ENCODE results near the gene CCDC3. TPM values are rescaled to one million over a fixed set of nuclear protein-coding genes. Genes with fewer than 3 reads are reported as not detected.
A peak's percentile ranks its signal among the peaks of the same experiment; 100 is the strongest.

Gene CCDC3
- polyA plus RNA-seq, 2 donors = 3.2 to 24.3 TPM

GRCh38 chr10:12958546-12959110, 42.9 kb downstream of the CCDC3 start:
- Histone ChIP-seq H3K4me3 (ENCODE audit: low read depth in 1 of 2, low read length in 2 of 2) (no peak overlapping the region), H3K4me1 (ENCODE audit: control insufficient read depth in 2 of 2, insufficient read depth in 2 of 2, low read length in 1 of 2) (peaks cover 0 to 6% of the 10 kb centered on the region in 2 donors), H3K27ac (ENCODE audit: low read depth in 2 of 2, low read length in 1 of 2) (peak overlapping the region in 1 of 2 donors; percentile 16), H3K36me3 (ENCODE audit: control insufficient read depth in 2 of 2, insufficient read depth in 2 of 2, low read length in 1 of 2) (no peaks in the 10 kb centered on the region), H3K9me3 (ENCODE audit: control insufficient read depth in 2 of 2, insufficient read depth in 1 of 2, low read depth in 1 of 2, low read length in 1 of 2) (no peaks in the 10 kb centered on the region), H3K27me3 (ENCODE audit: control insufficient read depth in 1 of 2, insufficient read depth in 2 of 2, low read length in 2 of 2) (no peaks in the 10 kb centered on the region)
- WGBS, 2 donors = 83 to 93% methylated on average over 5 of the region's 5 CpGs

GRCh38 chr10:12957081-12957480, 44.4 kb downstream of the CCDC3 start:
- Histone ChIP-seq H3K27ac (ENCODE audit: low read depth in 2 of 2, low read length in 1 of 2) (no peak overlapping the region), H3K36me3 (ENCODE audit: control insufficient read depth in 2 of 2, insufficient read depth in 2 of 2, low read length in 1 of 2) (no peaks in the 10 kb centered on the region)
- 85 to 90% methylated on average over 8 of the region's 8 CpGs for WGBS, 2 donors

GRCh38 chr10:12954866-12955265, 46.6 kb downstream of the CCDC3 start:
- H3K36me3 ChIP-seq (ENCODE audit: control insufficient read depth in 2 of 2, insufficient read depth in 2 of 2, low read length in 1 of 2) = no peaks in the 10 kb centered on the region
- H3K4me3 ChIP-seq (ENCODE audit: low read depth in 1 of 2, low read length in 2 of 2) = no peak overlapping the region
- no peak overlapping the region for H3K27ac ChIP-seq (ENCODE audit: low read depth in 2 of 2, low read length in 1 of 2)
- H3K27me3 ChIP-seq (ENCODE audit: control insufficient read depth in 1 of 2, insufficient read depth in 2 of 2, low read length in 2 of 2) = no peaks in the 10 kb centered on the region
- no peaks in the 10 kb centered on the region for H3K9me3 ChIP-seq (ENCODE audit: control insufficient read depth in 2 of 2, insufficient read depth in 1 of 2, low read depth in 1 of 2, low read length in 1 of 2)
- H3K4me1 ChIP-seq (ENCODE audit: control insufficient read depth in 2 of 2, insufficient read depth in 2 of 2, low read length in 1 of 2) = peaks cover 2% of the 10 kb centered on the region in 2 donors
- 0% methylated on average over 1 of the region's 1 CpG for WGBS, 2 donors

More at GRCh38 chr10:12957081-12957480, 44.4 kb downstream of the CCDC3 start:
- H3K9me3 ChIP-seq (ENCODE audit: control insufficient read depth in 2 of 2, insufficient read depth in 1 of 2, low read depth in 1 of 2, low read length in 1 of 2) = no peaks in the 10 kb centered on the region
- no peak overlapping the region for H3K4me3 ChIP-seq (ENCODE audit: low read depth in 1 of 2, low read length in 2 of 2)
- H3K4me1 ChIP-seq (ENCODE audit: control insufficient read depth in 2 of 2, insufficient read depth in 2 of 2, low read length in 1 of 2) = peaks cover 0 to 6% of the 10 kb centered on the region in 2 donors
- no peaks in the 10 kb centered on the region for H3K27me3 ChIP-seq (ENCODE audit: control insufficient read depth in 1 of 2, insufficient read depth in 2 of 2, low read length in 2 of 2)

GRCh38 chr10:12950583-12951128, 50.9 kb downstream of the CCDC3 start:
- no peaks in the 10 kb centered on the region for H3K9me3 ChIP-seq (ENCODE audit: control insufficient read depth in 2 of 2, insufficient read depth in 1 of 2, low read depth in 1 of 2, low read length in 1 of 2)
- H3K36me3 ChIP-seq (ENCODE audit: control insufficient read depth in 2 of 2, insufficient read depth in 2 of 2, low read length in 1 of 2) = no peaks in the 10 kb centered on the region
- peak overlapping the region; percentile 8 to 59 for H3K27ac ChIP-seq (ENCODE audit: low read depth in 2 of 2, low read length in 1 of 2)
- WGBS, 2 donors = 51 to 54% methylated on average over 5 of the region's 5 CpGs
- H3K4me3 ChIP-seq (ENCODE audit: low read depth in 1 of 2, low read length in 2 of 2) = no peak overlapping the region
- H3K4me1 ChIP-seq (ENCODE audit: control insufficient read depth in 2 of 2, insufficient read depth in 2 of 2, low read length in 1 of 2) = peaks cover 2 to 3% of the 10 kb centered on the region in 2 donors
- H3K27me3 ChIP-seq (ENCODE audit: control insufficient read depth in 1 of 2, insufficient read depth in 2 of 2, low read length in 2 of 2) = no peaks in the 10 kb centered on the region

- Histone ChIP-seq H3K9me3 (ENCODE audit: control insufficient read depth in 2 of 2, insufficient read depth in 1 of 2, low read depth in 1 of 2, low read length in 1 of 2) (no peaks in the 10 kb centered on the region), H3K27ac (ENCODE audit: low read depth in 2 of 2, low read length in 1 of 2) (no peak overlapping the region), H3K4me3 (ENCODE audit: low read depth in 1 of 2, low read length in 2 of 2) (no peak overlapping the region), H3K4me1 (ENCODE audit: control insufficient read depth in 2 of 2, insufficient read depth in 2 of 2, low read length in 1 of 2) (peaks cover 2 to 3% of the 10 kb centered on the region in 2 donors), H3K27me3 (ENCODE audit: control insufficient read depth in 1 of 2, insufficient read depth in 2 of 2, low read length in 2 of 2) (no peaks in the 10 kb centered on the region), H3K36me3 (ENCODE audit: control insufficient read depth in 2 of 2, insufficient read depth in 2 of 2, low read length in 1 of 2) (no peaks in the 10 kb centered on the region)
- 67 to 82% methylated on average over 4 of the region's 4 CpGs for WGBS, 2 donors
These were observed 52.3 kb downstream of the CCDC3 start for GRCh38 chr10:12949248-12949647.

- Histone ChIP-seq H3K4me3 (ENCODE audit: low read depth in 1 of 2, low read length in 2 of 2) (no peak overlapping the region), H3K36me3 (ENCODE audit: control insufficient read depth in 2 of 2, insufficient read depth in 2 of 2, low read length in 1 of 2) (no peaks in the 10 kb centered on the region), H3K4me1 (ENCODE audit: control insufficient read depth in 2 of 2, insufficient read depth in 2 of 2, low read length in 1 of 2) (peaks cover 2 to 3% of the 10 kb centered on the region in 2 donors), H3K27me3 (ENCODE audit: control insufficient read depth in 1 of 2, insufficient read depth in 2 of 2, low read length in 2 of 2) (no peaks in the 10 kb centered on the region), H3K27ac (ENCODE audit: low read depth in 2 of 2, low read length in 1 of 2) (peak overlapping the region in 1 of 2 donors; percentile 10), H3K9me3 (ENCODE audit: control insufficient read depth in 2 of 2, insufficient read depth in 1 of 2, low read depth in 1 of 2, low read length in 1 of 2) (no peaks in the 10 kb centered on the region)
- 95 to 100% methylated on average over 3 of the region's 3 CpGs for WGBS, 2 donors
These were observed 53.8 kb downstream of the CCDC3 start for GRCh38 chr10:12947741-12948140.

- no peaks in the 10 kb centered on the region for H3K9me3 ChIP-seq (ENCODE audit: control insufficient read depth in 2 of 2, insufficient read depth in 1 of 2, low read depth in 1 of 2, low read length in 1 of 2)
- H3K4me3 ChIP-seq (ENCODE audit: low read depth in 1 of 2, low read length in 2 of 2) = no peak overlapping the region
- H3K27ac ChIP-seq (ENCODE audit: low read depth in 2 of 2, low read length in 1 of 2) = no peak overlapping the region
- WGBS, 2 donors = 87 to 88% methylated on average over 3 of the region's 3 CpGs
- H3K4me1 ChIP-seq (ENCODE audit: control insufficient read depth in 2 of 2, insufficient read depth in 2 of 2, low read length in 1 of 2) = peaks cover 2 to 3% of the 10 kb centered on the region in 2 donors
- no peaks in the 10 kb centered on the region for H3K36me3 ChIP-seq (ENCODE audit: control insufficient read depth in 2 of 2, insufficient read depth in 2 of 2, low read length in 1 of 2)
- H3K27me3 ChIP-seq (ENCODE audit: control insufficient read depth in 1 of 2, insufficient read depth in 2 of 2, low read length in 2 of 2) = no peaks in the 10 kb centered on the region
These were observed 55.1 kb downstream of the CCDC3 start for GRCh38 chr10:12946372-12946771.

GRCh38 chr10:12945690-12946359, 55.7 kb downstream of the CCDC3 start:
- 76 to 89% methylated on average over 5 of the region's 5 CpGs for WGBS, 2 donors

GRCh38 chr10:12944931-12945330, 56.6 kb downstream of the CCDC3 start:
- H3K4me1 ChIP-seq (ENCODE audit: control insufficient read depth in 2 of 2, insufficient read depth in 2 of 2, low read length in 1 of 2) = peaks cover 0 to 2% of the 10 kb centered on the region in 2 donors
- no peaks in the 10 kb centered on the region for H3K36me3 ChIP-seq (ENCODE audit: control insufficient read depth in 2 of 2, insufficient read depth in 2 of 2, low read length in 1 of 2)
- no peaks in the 10 kb centered on the region for H3K27me3 ChIP-seq (ENCODE audit: control insufficient read depth in 1 of 2, insufficient read depth in 2 of 2, low read length in 2 of 2)
- H3K9me3 ChIP-seq (ENCODE audit: control insufficient read depth in 2 of 2, insufficient read depth in 1 of 2, low read depth in 1 of 2, low read length in 1 of 2) = no peaks in the 10 kb centered on the region
- H3K4me3 ChIP-seq (ENCODE audit: low read depth in 1 of 2, low read length in 2 of 2) = no peak overlapping the region
- no peak overlapping the region for H3K27ac ChIP-seq (ENCODE audit: low read depth in 2 of 2, low read length in 1 of 2)
- WGBS, 2 donors = 91 to 96% methylated on average over 1 of the region's 1 CpG

More at GRCh38 chr10:12945690-12946359, 55.7 kb downstream of the CCDC3 start:
- Histone ChIP-seq H3K36me3 (ENCODE audit: control insufficient read depth in 2 of 2, insufficient read depth in 2 of 2, low read length in 1 of 2) (no peaks in the 10 kb centered on the region), H3K4me1 (ENCODE audit: control insufficient read depth in 2 of 2, insufficient read depth in 2 of 2, low read length in 1 of 2) (peaks cover 2 to 3% of the 10 kb centered on the region in 2 donors), H3K9me3 (ENCODE audit: control insufficient read depth in 2 of 2, insufficient read depth in 1 of 2, low read depth in 1 of 2, low read length in 1 of 2) (no peaks in the 10 kb centered on the region), H3K27ac (ENCODE audit: low read depth in 2 of 2, low read length in 1 of 2) (no peak overlapping the region), H3K4me3 (ENCODE audit: low read depth in 1 of 2, low read length in 2 of 2) (no peak overlapping the region), H3K27me3 (ENCODE audit: control insufficient read depth in 1 of 2, insufficient read depth in 2 of 2, low read length in 2 of 2) (no peaks in the 10 kb centered on the region)

All from esophagus (tissue), 2 donors.